ENCODE measurements around the gene HSF2BP.

DNA sequence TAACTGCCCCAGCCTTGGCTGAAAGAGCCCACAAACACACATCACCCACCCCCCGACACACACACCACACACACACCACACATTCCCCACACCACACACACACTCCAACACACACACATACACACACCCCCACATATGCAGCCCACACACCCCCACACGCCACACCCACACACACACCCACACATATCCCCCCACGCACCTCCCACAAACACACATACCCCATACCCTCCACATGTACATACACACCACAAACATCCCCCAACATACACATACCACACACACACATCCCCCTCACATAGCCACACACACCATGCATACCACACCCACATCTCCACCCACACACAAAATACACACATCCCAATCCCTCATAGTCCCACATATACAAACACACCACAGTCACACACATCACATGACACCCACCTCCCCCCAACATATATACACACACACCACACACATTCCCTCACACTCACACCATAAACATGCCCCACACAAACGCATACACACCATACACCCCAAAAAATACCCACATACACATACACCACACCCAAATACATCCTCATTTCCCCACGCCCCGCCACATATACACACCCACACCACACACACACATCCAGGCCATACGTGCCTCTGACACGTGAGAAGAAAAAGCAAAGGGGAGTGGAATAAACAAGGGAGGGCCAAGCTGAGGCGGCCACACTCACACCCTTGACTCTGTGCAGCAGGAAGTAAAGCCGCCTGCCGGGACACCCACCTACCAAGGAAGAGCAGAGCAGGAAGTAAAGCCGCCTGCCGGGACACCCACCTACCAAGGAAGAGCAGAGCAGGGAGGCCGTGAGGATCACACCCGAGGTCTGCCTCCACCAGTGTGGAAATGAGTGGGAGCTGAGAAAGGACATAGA lies 53.7 kb downstream of the HSF2BP start:
- TF ChIP-seq, protein P1, sequence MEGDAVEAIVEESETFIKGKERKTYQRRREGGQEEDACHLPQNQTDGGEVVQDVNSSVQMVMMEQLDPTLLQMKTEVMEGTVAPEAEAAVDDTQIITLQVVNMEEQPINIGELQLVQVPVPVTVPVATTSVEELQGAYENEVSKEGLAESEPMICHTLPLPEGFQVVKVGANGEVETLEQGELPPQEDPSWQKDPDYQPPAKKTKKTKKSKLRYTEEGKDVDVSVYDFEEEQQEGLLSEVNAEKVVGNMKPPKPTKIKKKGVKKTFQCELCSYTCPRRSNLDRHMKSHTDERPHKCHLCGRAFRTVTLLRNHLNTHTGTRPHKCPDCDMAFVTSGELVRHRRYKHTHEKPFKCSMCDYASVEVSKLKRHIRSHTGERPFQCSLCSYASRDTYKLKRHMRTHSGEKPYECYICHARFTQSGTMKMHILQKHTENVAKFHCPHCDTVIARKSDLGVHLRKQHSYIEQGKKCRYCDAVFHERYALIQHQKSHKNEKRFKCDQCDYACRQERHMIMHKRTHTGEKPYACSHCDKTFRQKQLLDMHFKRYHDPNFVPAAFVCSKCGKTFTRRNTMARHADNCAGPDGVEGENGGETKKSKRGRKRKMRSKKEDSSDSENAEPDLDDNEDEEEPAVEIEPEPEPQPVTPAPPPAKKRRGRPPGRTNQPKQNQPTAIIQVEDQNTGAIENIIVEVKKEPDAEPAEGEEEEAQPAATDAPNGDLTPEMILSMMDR (IDR thresholded peaks at IDR 0.05): no peak
- no peak for TF ChIP-seq POLR2A (IDR thresholded peaks at IDR 0.05)
- no peak for TF ChIP-seq EP300 (IDR thresholded peaks at IDR 0.05)
